HepG2 (cell line): ENCODE data around the gene CDKN2AIP. TPM values are rescaled to one million over a fixed set of nuclear protein-coding genes. Genes with fewer than 3 reads are reported as not detected.

Source experiments
- ATAC-seq: fragments of 200-7000 bp; cut with Tn5 transposase; 3 replicates; pipeline ENCODE4 v1.9.1; 2020; ENCODE audit warnings: mild to moderate bottlenecking, moderate library complexity
- BruUV-seq: library from RNA; stranded (reverse); fragments of 400-500 nt; replicated peaks from 2 replicates; lab custom pipeline; 2021; lab: Mats Ljungman, UMichigan
- CTCF ChIA-PET: fragments of 300-600 bp; formaldehyde crosslinking; extraction: SDS; loops from one replicate; lab custom pipeline; 2021; ENCODE audit warnings: low total read pairs, inconsistent platforms, low intra/inter-chr PET ratio; lab: Yijun Ruan, JAX
- POLR2A ChIA-PET: fragments of 350-600 bp; sonication (Branson Sonifier 250); formaldehyde crosslinking; loops from one replicate; lab custom pipeline; 2020; ENCODE audit warnings: antibody characterized with exemption, inconsistent platforms; lab: Yijun Ruan, JAX
- DNase-seq: peaks from one replicate; pipeline ENCODE4 v3.0.0-alpha.2; 2015; ENCODE audit warnings: low spot score
- FAIRE-seq: peaks from 3 replicates; lab custom pipeline; 2011; peaks lifted over from hg19 to GRCh38; lab: Jason Lieb, UNC
- H2AFZ ChIP-seq: one replicate; pipeline ENCODE4 v1.6.1; 2011; ENCODE audit warnings: low read length, inconsistent platforms
- H3K27ac ChIP-seq: fragments of 300-600 bp; 3 replicates; pipeline ENCODE4 v1.8.0; 2011; ENCODE audit warnings: mixed run types, mild to moderate bottlenecking, mixed read lengths, low read length, inconsistent platforms; ENCODE audit not compliant: insufficient read depth; ENCODE audit errors: extremely low read length
- H3K27me3 ChIP-seq, 2 experiments: fragments of 200-600 bp in 1 of 2; 2 replicates in 1 of 2; 3 replicates in 1 of 2; pipeline versions ENCODE4 v1.6.0 to v1.8.0; 2011; ENCODE audit warnings: low read length in 2 of 2, mild to moderate bottlenecking in 2 of 2, moderate library complexity in 2 of 2, inconsistent platforms in 1 of 2; ENCODE audit not compliant: insufficient read depth in 2 of 2, control insufficient read depth in 1 of 2
- H3K36me3 ChIP-seq, 2 experiments: fragments of 200-600 bp in 1 of 2; replicated peaks in 1 of 2; 2 replicates in 1 of 2; 3 replicates in 1 of 2; pipeline versions ENCODE4 v1.5.1 to v1.8.0; 2011; ENCODE audit warnings: low read length in 2 of 2, inconsistent platforms in 1 of 2; ENCODE audit not compliant: insufficient read depth in 2 of 2, control insufficient read depth in 1 of 2
- H3K4me1 ChIP-seq: 2 replicates; pipeline ENCODE4 v1.5.1; 2012; ENCODE audit warnings: low read length, inconsistent platforms; ENCODE audit not compliant: insufficient read depth
- H3K4me2 ChIP-seq: 2 replicates; pipeline ENCODE4 v1.6.0; 2011; ENCODE audit warnings: low read depth, low read length, inconsistent platforms
- H3K4me3 ChIP-seq, 3 experiments: fragments of 200-600 bp in 1 of 3; sonication (generic), shearing (Covaris generic) in 1 of 3; replicated peaks in 1 of 3; 2 replicates each; pipeline ENCODE4 v1.5.1; 2011 to 2016; ENCODE audit warnings: low read length in 3 of 3, inconsistent platforms in 2 of 3, low read depth in 2 of 3, mild to moderate bottlenecking in 2 of 3, control low read depth in 1 of 3, mixed read lengths in 1 of 3; ENCODE audit not compliant: insufficient read depth in 1 of 3
- H3K79me2 ChIP-seq: one replicate; pipeline ENCODE4 v1.6.1; 2011; ENCODE audit warnings: low read length, inconsistent platforms; ENCODE audit not compliant: insufficient read depth
- H3K9ac ChIP-seq: 2 replicates; pipeline ENCODE4 v1.6.0; 2011; ENCODE audit warnings: mild to moderate bottlenecking, low read depth, low read length, inconsistent platforms; ENCODE audit not compliant: insufficient read depth
- H3K9me3 ChIP-seq: 2 replicates; pipeline ENCODE4 v1.5.1; 2012; ENCODE audit warnings: mild to moderate bottlenecking, low read length
- H4K20me1 ChIP-seq: 2 replicates; pipeline ENCODE4 v1.6.0; 2011; ENCODE audit warnings: inconsistent platforms, mild to moderate bottlenecking, low read length, moderate library complexity; ENCODE audit not compliant: insufficient read depth
- SETDB1 ChIP-seq: sonication (generic); formaldehyde crosslinking; IDR thresholded peaks from 2 replicates; pipeline ENCODE4 v1.5.1; 2020; ENCODE audit warnings: missing genetic modification reagents, mild to moderate bottlenecking, borderline replicate concordance
- U2AF1 ChIP-seq: fragments of 200-400 bp; formaldehyde crosslinking; optimal IDR thresholded peaks from 2 replicates; pipeline ENCODE3; 2017; ENCODE audit warnings: mild to moderate bottlenecking, low read depth, low read length
- ZNF407 ChIP-seq: sonication (generic); formaldehyde crosslinking; IDR thresholded peaks from one replicate; pipeline ENCODE4 v1.5.1; 2020; ENCODE audit warnings: mild to moderate bottlenecking, missing genetic modification reagents; ENCODE audit errors: not compliant biosample characterization
- ZNF713 ChIP-seq: sonication (generic); formaldehyde crosslinking; IDR thresholded peaks from 2 replicates; pipeline ENCODE4 v1.4.0; 2020; ENCODE audit warnings: mild to moderate bottlenecking, missing genetic modification reagents
- ZNF782 ChIP-seq: sonication (generic); formaldehyde crosslinking; IDR thresholded peaks from 2 replicates; pipeline ENCODE4 v1.4.0; 2020; ENCODE audit warnings: missing genetic modification reagents, mild to moderate bottlenecking, borderline replicate concordance
- WGBS: methylation state at CpG from one replicate; pipeline ENCODE4 v1.1.6; 2017; ENCODE audit warnings: low lambda C conversion rate; 5-methylcytosine and 5-hydroxymethylcytosine counted together
- in situ Hi-C: cut with HindIII; loops from 2 replicates; pipeline ENCODE4 v1.10.0; 2017; ENCODE audit warnings: low pct_unique_long_range_greater_than_20kb; ENCODE audit not compliant: extremely low pct_ligation_motif_present
- intact Hi-C: fragments of 100-400 bp; cut with micrococcal nuclease; formaldehyde crosslinking; loops from one replicate; pipeline ENCODE4 v1.10.0; 2022; ENCODE audit not compliant: unreplicated experiment
- polyA plus RNA-seq, 8 experiments: library from polyadenylated mRNA; depleted of rRNA in 3 of 8; stranded (reverse) in 7 of 8; unstranded in 1 of 8; fragments of >200 nt; fragmentation: Illumina TruSeq in 4 of 8; extraction: Trizol in 4 of 8; gene quantifications; 2 replicates each; pipeline versions ENCODE4 v1.2.1 to v1.2.3, GENCODE V29; 2011 to 2016; ENCODE audit warnings: low read depth in 4 of 8, missing spikeins in 1 of 8, mixed read lengths in 1 of 8; ENCODE audit not compliant: insufficient read depth in 1 of 8
- total RNA-seq, 5 experiments: library from RNA; depleted of rRNA; stranded (reverse); fragments of >200 nt; fragmentation: Illumina TruSeq; extraction: Trizol; gene quantifications; 2 replicates each; pipeline ENCODE4 v1.2.3, GENCODE V29; 2016; ENCODE audit warnings: low read depth in 1 of 5
- TF ChIP-seq, protein P1 (sequence below): sonication (generic); formaldehyde crosslinking; IDR thresholded peaks from 2 replicates; pipeline ENCODE4 v1.5.0; 2020; ENCODE audit warnings: missing genetic modification reagents, mild to moderate bottlenecking, borderline replicate concordance

Gene CDKN2AIP
- total and polyA plus RNA-seq, 2 of the 13 experiments (the other 11 are each of a cell fraction or from before 2014, with no cell fraction given): 17.0 to 18.7 TPM

DNA sequence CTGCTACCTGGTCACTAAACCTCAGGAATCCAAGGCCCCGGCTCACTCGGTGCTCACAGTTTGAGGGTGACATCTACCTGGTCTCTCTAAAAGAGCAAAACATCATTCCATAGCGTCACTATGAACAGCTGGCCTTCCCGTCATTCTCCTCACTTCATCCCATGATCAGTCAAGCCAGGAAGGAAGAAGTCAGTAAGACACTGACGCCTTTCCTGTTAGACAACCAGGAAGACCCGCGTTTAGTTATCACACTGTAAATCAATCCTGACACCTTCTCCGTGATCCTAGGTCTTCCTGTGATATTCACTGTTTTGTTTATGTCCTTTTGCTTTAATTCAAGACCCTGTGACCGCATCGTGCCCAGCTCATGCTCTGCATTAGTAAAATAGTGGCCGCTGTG is 31.6 kb upstream of the CDKN2AIP start:
- ATAC-seq (no peak), DNase-seq (no peak), FAIRE-seq (no peak)
- no peak overlapping the region for H2AFZ ChIP-seq
- H4K20me1 ChIP-seq: no peaks in the 10 kb centered on the region
- no peak overlapping the region for H3K27ac ChIP-seq
- CTCF ChIA-PET: no interaction called here
- no peak overlapping the region for H3K4me3 ChIP-seq
- no peak overlapping the region for H3K9ac ChIP-seq
- H3K79me2 ChIP-seq: no peaks in the 10 kb centered on the region
- H3K4me2 ChIP-seq: no peak overlapping the region
- no peak for TF ChIP-seq U2AF1
- TF ChIP-seq ZNF713: no peak
- TF ChIP-seq ZNF407: no peak
- no peak for TF ChIP-seq SETDB1 (CRISPR knock-in tag)
- TF ChIP-seq, protein P1, sequence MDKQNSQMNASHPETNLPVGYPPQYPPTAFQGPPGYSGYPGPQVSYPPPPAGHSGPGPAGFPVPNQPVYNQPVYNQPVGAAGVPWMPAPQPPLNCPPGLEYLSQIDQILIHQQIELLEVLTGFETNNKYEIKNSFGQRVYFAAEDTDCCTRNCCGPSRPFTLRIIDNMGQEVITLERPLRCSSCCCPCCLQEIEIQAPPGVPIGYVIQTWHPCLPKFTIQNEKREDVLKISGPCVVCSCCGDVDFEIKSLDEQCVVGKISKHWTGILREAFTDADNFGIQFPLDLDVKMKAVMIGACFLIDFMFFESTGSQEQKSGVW: no peak
- no peak for TF ChIP-seq ZNF782
- intact Hi-C loops (no loop called here), in situ Hi-C loops (loop anchor here (25.0 kb wide), 1 partner anchor 351 kb away; no protein-coding TSS in a partner anchor)
- 69% methylated on average over 11 of the region's 11 CpGs for WGBS
- BruUV-seq: no TSS peak
- H3K36me3 ChIP-seq: no peaks in the 10 kb centered on the region
- H3K27me3 ChIP-seq: peaks cover 0 to 20% of the 10 kb centered on the region in 2 experiments; a peak in 2 of 5 replicates
- no peaks in the 10 kb centered on the region for H3K9me3 ChIP-seq
- peaks cover 35% of the 10 kb centered on the region for H3K4me1 ChIP-seq
- POLR2A ChIA-PET: no interaction called here
